D721Med (cell line): ENCODE data around the gene MYO16.

Experiments used
- DNase-seq: peaks from one replicate; pipeline ENCODE4 v3.0.0; 2011; ENCODE audit warnings: low spot score; ENCODE audit not compliant: insufficient read length
- FAIRE-seq: peaks from 2 replicates; lab custom pipeline; 2011; peaks lifted over from hg19 to GRCh38; lab: Jason Lieb, UNC
- CTCF ChIP-seq: IDR thresholded peaks from 2 replicates; pipeline ENCODE4 v1.5.1; 2012; ENCODE audit warnings: mild to moderate bottlenecking, control low read depth; ENCODE audit not compliant: insufficient read depth; ENCODE audit errors: missing control alignments

The MYO16 gene

GRCh38 chr13:108960006-108960405 lies 330.6 kb downstream of the MYO16 start:
- FAIRE-seq (no peak), DNase-seq (no peak)
- no peak for TF ChIP-seq CTCF

GRCh38 chr13:108961542-108962125 lies 332.2 kb downstream of the MYO16 start:
- DNase-seq (no peak), FAIRE-seq (peak; percentile 84)
- TF ChIP-seq CTCF: peak; percentile 86

GRCh38 chr13:108962654-108963053 lies 333.2 kb downstream of the MYO16 start:
- FAIRE-seq (no peak), DNase-seq (no peak)
- TF ChIP-seq CTCF: no peak

- TF ChIP-seq CTCF: no peak
- DNase-seq (no peak), FAIRE-seq (no peak)
Measured at GRCh38 chr13:108963276-108963810, 333.9 kb downstream of the MYO16 start.

GRCh38 chr13:108963846-108964600 lies 334.6 kb downstream of the MYO16 start:
- FAIRE-seq (no peak), DNase-seq (no peak)
- no peak for TF ChIP-seq CTCF

- TF ChIP-seq CTCF: no peak
- FAIRE-seq: no peak
- DNase-seq: no peak
Measured at GRCh38 chr13:108964606-108965005, 335.2 kb downstream of the MYO16 start.

- no peak for TF ChIP-seq CTCF
- FAIRE-seq (no peak), DNase-seq (no peak)
Measured at GRCh38 chr13:108967371-108967770, 338.0 kb downstream of the MYO16 start.
